Uterus (tissue), 4 donors: ENCODE data around the gene RANBP3. TPM values are rescaled to one million over a fixed set of nuclear protein-coding genes. Genes with fewer than 3 reads are reported as not detected.

Source experiments
- DNase-seq, 2 donors: peaks; one replicate each; pipeline ENCODE4 v3.0.0-alpha.2; 2019 to 2020
- H3K27ac ChIP-seq, 2 donors: fragments of 200-600 bp; sonication (generic); 1 replicate in 1 of 2; 2 replicates in 1 of 2; pipeline ENCODE4 v1.5.1; 2016 to 2018
- H3K27me3 ChIP-seq, 2 donors: fragments of 200-600 bp; sonication (generic); one replicate each; pipeline ENCODE4 v1.5.1; 2018 to 2019; ENCODE audit warnings: control low read depth in 1 of 2
- H3K36me3 ChIP-seq, 2 donors: fragments of 200-600 bp; sonication (generic); one replicate each; pipeline ENCODE4 v1.5.1; 2019; ENCODE audit warnings: control low read depth in 1 of 2
- H3K4me1 ChIP-seq, 2 donors: fragments of 200-600 bp; sonication (generic); one replicate each; pipeline ENCODE4 v1.5.1; 2018 to 2019; ENCODE audit warnings: control low read depth in 1 of 2
- H3K4me3 ChIP-seq, 2 donors: fragments of 200-600 bp; sonication (generic); 1 replicate in 1 of 2; 2 replicates in 1 of 2; pipeline ENCODE4 v1.5.1; 2018 to 2019; ENCODE audit warnings: mild to moderate bottlenecking in 1 of 2
- H3K9me3 ChIP-seq, 2 donors: fragments of 200-600 bp; sonication (generic); one replicate each; pipeline ENCODE4 v1.5.1; 2019; ENCODE audit warnings: control low read depth in 1 of 2
- POLR2A ChIP-seq, 2 donors: fragments of 450-650 bp; IDR thresholded peaks; one replicate each; pipeline ENCODE4 v1.6.1; 2016; ENCODE audit warnings: antibody characterized with exemption in 2 of 2, mild to moderate bottlenecking in 1 of 2, moderate library complexity in 1 of 2
- intact Hi-C: fragments of 100-400 bp; cut with DNase I; formaldehyde crosslinking; loops from one replicate; pipeline ENCODE4 v1.15.1; 2023; ENCODE audit warnings: low total_unique reads
- total RNA-seq, 4 donors: library from RNA; depleted of rRNA in 3 of 4; stranded (reverse); fragments of >200 nt in 3 of 4; gene quantifications; one replicate each; pipeline versions ENCODE4 v1.1.0 to v1.2.4, GENCODE V29; 2014 to 2023
- TF ChIP-seq, protein P1 (sequence below), 4 experiments: fragments of 200-600 bp in 2 of 4; fragments of 450-650 bp in 2 of 4; sonication (generic) in 2 of 4; IDR thresholded peaks; one replicate each; pipeline ENCODE4 v1.5.1; 2016 to 2019; ENCODE audit warnings: antibody characterized with exemption in 4 of 4, mild to moderate bottlenecking in 2 of 4, moderate library complexity in 1 of 4
- donor health status: DM: yes; HTN: yes; CAD: no.

RANBP3 gene
- total RNA-seq, 4 donors from 2014 or later = 40.9 to 98.1 (median 48.5) TPM

- DNase-seq = no peak
- no peak overlapping the region for H3K27ac ChIP-seq
- H3K4me1 ChIP-seq = no peaks in the 10 kb centered on the region
- TF ChIP-seq, protein P1, sequence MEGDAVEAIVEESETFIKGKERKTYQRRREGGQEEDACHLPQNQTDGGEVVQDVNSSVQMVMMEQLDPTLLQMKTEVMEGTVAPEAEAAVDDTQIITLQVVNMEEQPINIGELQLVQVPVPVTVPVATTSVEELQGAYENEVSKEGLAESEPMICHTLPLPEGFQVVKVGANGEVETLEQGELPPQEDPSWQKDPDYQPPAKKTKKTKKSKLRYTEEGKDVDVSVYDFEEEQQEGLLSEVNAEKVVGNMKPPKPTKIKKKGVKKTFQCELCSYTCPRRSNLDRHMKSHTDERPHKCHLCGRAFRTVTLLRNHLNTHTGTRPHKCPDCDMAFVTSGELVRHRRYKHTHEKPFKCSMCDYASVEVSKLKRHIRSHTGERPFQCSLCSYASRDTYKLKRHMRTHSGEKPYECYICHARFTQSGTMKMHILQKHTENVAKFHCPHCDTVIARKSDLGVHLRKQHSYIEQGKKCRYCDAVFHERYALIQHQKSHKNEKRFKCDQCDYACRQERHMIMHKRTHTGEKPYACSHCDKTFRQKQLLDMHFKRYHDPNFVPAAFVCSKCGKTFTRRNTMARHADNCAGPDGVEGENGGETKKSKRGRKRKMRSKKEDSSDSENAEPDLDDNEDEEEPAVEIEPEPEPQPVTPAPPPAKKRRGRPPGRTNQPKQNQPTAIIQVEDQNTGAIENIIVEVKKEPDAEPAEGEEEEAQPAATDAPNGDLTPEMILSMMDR (IDR thresholded peaks at IDR 0.05) = no peak
- no peak for TF ChIP-seq POLR2A (IDR thresholded peaks at IDR 0.05)
- no peaks in the 10 kb centered on the region for H3K27me3 ChIP-seq
- no peaks in the 10 kb centered on the region for H3K36me3 ChIP-seq
- H3K9me3 ChIP-seq = no peaks in the 10 kb centered on the region
- H3K4me3 ChIP-seq = no peak overlapping the region
- intact Hi-C loops = no loop called here
Measured at GRCh38 chr19:5993648-5994358, 15.9 kb upstream of the RANBP3 start.

DNA sequence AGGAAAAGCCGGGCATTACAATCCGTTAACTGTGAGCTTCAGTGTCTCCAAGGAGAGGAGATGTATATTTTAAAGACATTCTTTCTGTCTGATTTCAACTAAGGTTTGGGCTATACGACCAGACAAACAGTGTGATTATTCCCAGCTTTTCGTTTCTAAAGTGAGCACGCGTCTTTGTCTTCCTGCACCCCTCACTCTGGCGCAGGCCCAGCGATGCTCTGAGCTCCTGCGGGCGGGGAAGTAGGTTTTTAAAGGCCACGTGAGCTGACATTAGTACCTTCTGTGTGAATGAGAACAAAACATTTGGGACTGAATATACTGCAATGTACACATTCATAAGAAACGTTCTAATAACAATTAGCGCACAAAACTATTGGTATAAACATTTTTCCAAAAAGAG, 15.3 kb upstream of the RANBP3 start:
- no peaks in the 10 kb centered on the region for H3K27me3 ChIP-seq
- intact Hi-C loops = no loop called here
- no peaks in the 10 kb centered on the region for H3K9me3 ChIP-seq
- H3K27ac ChIP-seq = no peak overlapping the region
- TF ChIP-seq POLR2A (IDR thresholded peaks at IDR 0.05) = no peak
- TF ChIP-seq, protein P1 (IDR thresholded peaks at IDR 0.05) = no peak
- DNase-seq = no peak
- H3K4me3 ChIP-seq = no peak overlapping the region
- H3K36me3 ChIP-seq = no peaks in the 10 kb centered on the region
- no peaks in the 10 kb centered on the region for H3K4me1 ChIP-seq

GRCh38 chr19:5992756-5993155, 14.8 kb upstream of the RANBP3 start:
- no peaks in the 10 kb centered on the region for H3K27me3 ChIP-seq
- H3K9me3 ChIP-seq = no peaks in the 10 kb centered on the region
- no peak overlapping the region for H3K4me3 ChIP-seq
- intact Hi-C loops = no loop called here
- DNase-seq = no peak
- no peaks in the 10 kb centered on the region for H3K36me3 ChIP-seq
- H3K27ac ChIP-seq = no peak overlapping the region
- no peaks in the 10 kb centered on the region for H3K4me1 ChIP-seq
- no peak for TF ChIP-seq POLR2A (IDR thresholded peaks at IDR 0.05)
- TF ChIP-seq, protein P1 (IDR thresholded peaks at IDR 0.05) = no peak

DNA sequence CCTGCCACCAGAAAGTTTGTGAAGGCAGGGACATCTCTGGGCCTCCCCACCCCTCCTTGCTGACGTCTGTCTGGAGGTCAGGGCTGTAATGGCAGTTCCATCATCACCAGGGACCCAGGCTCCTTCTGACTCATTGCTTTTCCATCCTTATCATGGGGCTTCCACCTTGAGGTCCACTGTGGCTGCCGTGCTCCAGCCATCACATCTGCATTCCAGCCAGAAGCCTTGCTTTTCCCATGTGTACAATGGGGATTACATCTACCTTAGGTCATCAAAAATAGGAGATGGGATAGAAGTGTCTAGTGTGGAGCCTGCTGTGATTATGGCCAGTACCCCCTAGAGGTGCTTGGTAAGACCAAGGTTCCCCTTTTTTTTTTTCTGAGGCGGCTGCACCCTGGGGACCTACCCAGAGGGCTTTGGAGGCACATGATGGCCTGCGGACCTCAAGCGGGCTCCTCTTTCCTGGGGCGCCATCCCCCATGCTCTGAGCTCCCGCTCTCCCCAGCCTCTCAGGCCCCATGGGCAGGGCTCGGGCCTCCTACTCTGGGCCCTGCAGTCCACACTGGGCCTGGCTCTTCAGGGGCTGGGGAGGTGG, 13.4 kb upstream of the RANBP3 start:
- Histone ChIP-seq H3K4me3 (no peak overlapping the region), H3K9me3 (no peaks in the 10 kb centered on the region), H3K4me1 (no peaks in the 10 kb centered on the region), H3K36me3 (no peaks in the 10 kb centered on the region), H3K27ac (no peak overlapping the region), H3K27me3 (no peaks in the 10 kb centered on the region)
- TF ChIP-seq POLR2A (IDR thresholded peaks at IDR 0.05) = no peak
- TF ChIP-seq, protein P1 (IDR thresholded peaks at IDR 0.05) = no peak
- no peak for DNase-seq
- intact Hi-C loops = no loop called here

DNA sequence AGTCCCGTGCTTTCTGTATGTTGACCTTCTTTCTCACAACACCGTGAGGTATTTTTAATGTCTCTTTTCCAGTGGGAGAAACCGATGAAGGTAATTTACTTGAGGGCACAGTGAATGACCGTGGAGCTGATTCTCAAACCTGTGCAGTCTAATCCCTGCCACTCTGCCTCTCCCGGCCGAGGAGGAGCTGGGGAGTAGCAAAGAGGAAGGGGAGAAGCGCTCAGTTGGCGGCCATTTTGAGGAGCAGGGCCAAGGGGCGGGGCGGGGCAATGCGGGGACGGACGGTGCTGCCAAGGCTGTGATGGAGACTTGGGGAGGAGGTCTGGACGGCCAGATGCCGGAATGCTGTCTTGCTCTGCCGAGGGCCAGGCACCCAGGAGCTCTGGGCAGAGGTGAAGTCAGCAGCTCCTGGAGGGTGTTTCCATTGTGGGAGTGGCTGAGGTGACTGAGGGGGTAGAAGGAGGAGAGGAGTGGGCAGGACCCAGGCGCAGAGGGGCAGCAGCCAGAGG, 12.4 kb upstream of the RANBP3 start:
- TF ChIP-seq POLR2A (IDR thresholded peaks at IDR 0.05) = no peak
- TF ChIP-seq, protein P1 (IDR thresholded peaks at IDR 0.05) = no peak
- Histone ChIP-seq H3K4me1 (no peaks in the 10 kb centered on the region), H3K27ac (no peak overlapping the region), H3K9me3 (no peaks in the 10 kb centered on the region), H3K4me3 (no peak overlapping the region), H3K36me3 (no peaks in the 10 kb centered on the region), H3K27me3 (no peaks in the 10 kb centered on the region)
- DNase-seq = no peak
- intact Hi-C loops = no loop called here
